A673 (cell line): Measurements from ENCODE around the gene GPLD1. TPM values are rescaled to one million over a fixed set of nuclear protein-coding genes. Genes with fewer than 3 reads are reported as not detected.

Experiments
- BruUV-seq: library from RNA; stranded (reverse); fragments of 400-500 nt; replicated peaks from 2 replicates; lab custom pipeline; 2021; lab: Mats Ljungman, UMichigan
- CTCF ChIA-PET: fragments of 300-600 bp; sonication (Branson Sonifier 250); formaldehyde crosslinking; loops from one replicate; lab custom pipeline; 2022; ENCODE audit warnings: antibody characterized with exemption; lab: Charles Lee
- POLR2A ChIA-PET: fragments of 300-600 bp; sonication (Branson Sonifier 250); formaldehyde crosslinking; loops from one replicate; lab custom pipeline; 2022; ENCODE audit warnings: antibody characterized with exemption; ENCODE audit not compliant: low non-redundant PET; lab: Charles Lee
- DNase-seq: peaks from one replicate; pipeline ENCODE4 v3.0.0-alpha.2; 2015; ENCODE audit warnings: low spot score
- H3K27ac ChIP-seq: fragments of 200-600 bp; sonication (generic); 2 replicates; pipeline ENCODE4 v1.5.1; 2016; ENCODE audit warnings: mixed run types, low read depth, mild to moderate bottlenecking, mixed read lengths, antibody characterized with exemption, low read length; ENCODE audit not compliant: poor library complexity, severe bottlenecking
- H3K27me3 ChIP-seq: fragments of 200-600 bp; sonication (generic); replicated peaks from 2 replicates; pipeline ENCODE4 v1.6.1; 2017; ENCODE audit warnings: mixed run types, low read depth, mild to moderate bottlenecking, mixed read lengths, antibody characterized with exemption, low read length; ENCODE audit not compliant: insufficient read depth, poor library complexity
- H3K36me3 ChIP-seq: fragments of 200-600 bp; sonication (generic); 2 replicates; pipeline ENCODE4 v1.6.1; 2016; ENCODE audit warnings: mixed run types, mild to moderate bottlenecking, mixed read lengths, antibody characterized with exemption, low read length; ENCODE audit not compliant: insufficient read depth, poor library complexity, severe bottlenecking
- H3K4me1 ChIP-seq: fragments of 200-600 bp; sonication (generic); 2 replicates; pipeline ENCODE4 v1.6.1; 2017; ENCODE audit warnings: mixed run types, mild to moderate bottlenecking, mixed read lengths, antibody characterized with exemption, low read length; ENCODE audit not compliant: insufficient read depth, poor library complexity, severe bottlenecking
- H3K4me3 ChIP-seq: fragments of 200-600 bp; sonication (generic); 2 replicates; pipeline ENCODE4 v1.5.1; 2016; ENCODE audit warnings: low read depth, mixed run types, mild to moderate bottlenecking, mixed read lengths, low read length; ENCODE audit not compliant: poor library complexity, severe bottlenecking
- H3K9me3 ChIP-seq: fragments of 200-600 bp; sonication (generic); 2 replicates; pipeline ENCODE4 v1.6.1; 2016; ENCODE audit warnings: mixed run types, low read depth, mild to moderate bottlenecking, mixed read lengths, antibody characterized with exemption, low read length; ENCODE audit not compliant: poor library complexity, severe bottlenecking
- EZH2 ChIP-seq: fragments of 200-600 bp; sonication (generic); IDR thresholded peaks from 2 replicates; pipeline ENCODE4 v1.6.1; 2017; ENCODE audit warnings: borderline replicate concordance, low read depth, mild to moderate bottlenecking, mixed read lengths, antibody characterized with exemption, low read length; ENCODE audit not compliant: poor library complexity, severe bottlenecking
- intact Hi-C: fragments of 100-400 bp; cut with micrococcal nuclease; formaldehyde crosslinking; loops from one replicate; pipeline ENCODE4 v1.10.0; 2022; ENCODE audit not compliant: unreplicated experiment
- total RNA-seq: library from RNA; stranded (reverse); gene quantifications from 2 replicates; pipeline ENCODE4 v1.2.3, GENCODE V29; 2021
- TF ChIP-seq, protein P1 (sequence below): fragments of 300-800, 200-600 bp; sonication (generic); conservative IDR thresholded peaks from 2 replicates; pipeline ENCODE4 v1.5.1; 2017; ENCODE audit warnings: low read depth, mild to moderate bottlenecking, antibody characterized with exemption, low read length, moderate library complexity, mixed read lengths

The GPLD1 gene
- total RNA-seq, 1 experiment from 2014 or later: 1.1 TPM

DNA sequence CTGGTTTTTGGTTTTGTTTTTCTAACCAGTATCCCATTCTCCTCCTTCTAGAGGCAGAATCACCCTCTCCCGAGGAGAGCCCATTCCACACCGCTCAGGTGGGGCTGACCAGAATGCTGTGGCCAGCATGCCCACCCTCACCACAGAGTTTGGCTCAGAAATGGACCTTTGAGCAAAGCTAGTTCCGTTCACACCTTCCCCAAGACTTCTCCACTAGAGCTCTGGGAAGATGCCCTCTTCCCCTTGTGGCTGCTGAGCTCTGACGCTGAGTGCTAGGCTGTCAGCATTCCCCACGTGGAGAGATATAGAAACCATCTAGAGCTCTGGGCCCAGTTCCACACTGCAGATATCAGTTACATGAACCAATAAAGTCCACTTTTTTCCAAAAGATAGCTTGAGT lies 7.9 kb downstream of the GPLD1 start:
- H3K27ac ChIP-seq: no peak overlapping the region
- DNase-seq: no peak
- BruUV-seq: no TSS peak
- CTCF ChIA-PET: no interaction called here
- no peaks in the 10 kb centered on the region for H3K27me3 ChIP-seq
- TF ChIP-seq, protein P1, sequence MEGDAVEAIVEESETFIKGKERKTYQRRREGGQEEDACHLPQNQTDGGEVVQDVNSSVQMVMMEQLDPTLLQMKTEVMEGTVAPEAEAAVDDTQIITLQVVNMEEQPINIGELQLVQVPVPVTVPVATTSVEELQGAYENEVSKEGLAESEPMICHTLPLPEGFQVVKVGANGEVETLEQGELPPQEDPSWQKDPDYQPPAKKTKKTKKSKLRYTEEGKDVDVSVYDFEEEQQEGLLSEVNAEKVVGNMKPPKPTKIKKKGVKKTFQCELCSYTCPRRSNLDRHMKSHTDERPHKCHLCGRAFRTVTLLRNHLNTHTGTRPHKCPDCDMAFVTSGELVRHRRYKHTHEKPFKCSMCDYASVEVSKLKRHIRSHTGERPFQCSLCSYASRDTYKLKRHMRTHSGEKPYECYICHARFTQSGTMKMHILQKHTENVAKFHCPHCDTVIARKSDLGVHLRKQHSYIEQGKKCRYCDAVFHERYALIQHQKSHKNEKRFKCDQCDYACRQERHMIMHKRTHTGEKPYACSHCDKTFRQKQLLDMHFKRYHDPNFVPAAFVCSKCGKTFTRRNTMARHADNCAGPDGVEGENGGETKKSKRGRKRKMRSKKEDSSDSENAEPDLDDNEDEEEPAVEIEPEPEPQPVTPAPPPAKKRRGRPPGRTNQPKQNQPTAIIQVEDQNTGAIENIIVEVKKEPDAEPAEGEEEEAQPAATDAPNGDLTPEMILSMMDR: no peak
- no peak for TF ChIP-seq EZH2
- H3K36me3 ChIP-seq: no peaks in the 10 kb centered on the region
- intact Hi-C loops: no loop called here
- no peaks in the 10 kb centered on the region for H3K9me3 ChIP-seq
- no peaks in the 10 kb centered on the region for H3K4me1 ChIP-seq
- POLR2A ChIA-PET: interaction anchor here (0.7 kb wide), 1 partner anchor 656 kb away, joined by 15 read pairs; no protein-coding TSS in a partner anchor
- H3K4me3 ChIP-seq: no peak overlapping the region

DNA sequence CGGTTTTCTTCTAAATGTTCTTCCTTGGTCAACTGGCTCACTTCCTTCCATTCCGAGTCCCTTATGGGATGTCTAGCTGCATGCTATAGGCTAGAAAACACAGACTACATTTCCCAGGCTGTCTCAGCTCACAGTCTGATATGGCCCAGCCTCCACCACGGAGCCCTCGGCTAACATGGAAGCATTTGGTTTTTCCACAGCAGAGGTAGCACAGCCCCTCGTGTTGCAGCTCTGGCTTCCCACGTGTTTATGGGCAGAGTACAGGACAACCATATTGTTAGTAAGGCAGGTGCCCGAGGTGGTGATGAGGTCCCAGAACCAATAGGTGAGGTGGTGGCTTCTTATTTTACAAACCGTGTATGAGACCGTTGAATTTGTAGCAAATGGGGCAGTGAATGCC lies 8.7 kb downstream of the GPLD1 start:
- H3K4me3 ChIP-seq: no peak overlapping the region
- TF ChIP-seq EZH2: no peak
- TF ChIP-seq, protein P1: no peak
- ChIA-PET POLR2A (no interaction called here), CTCF (interaction anchor here (0.6 kb wide), 1 partner anchor 11 kb away, joined by 9 read pairs; no protein-coding TSS in a partner anchor)
- H3K27me3 ChIP-seq: no peaks in the 10 kb centered on the region
- DNase-seq: no peak
- no peak overlapping the region for H3K27ac ChIP-seq
- intact Hi-C loops: no loop called here
- H3K9me3 ChIP-seq: no peaks in the 10 kb centered on the region
- no peaks in the 10 kb centered on the region for H3K4me1 ChIP-seq
- BruUV-seq: no TSS peak
- H3K36me3 ChIP-seq: no peaks in the 10 kb centered on the region

DNA sequence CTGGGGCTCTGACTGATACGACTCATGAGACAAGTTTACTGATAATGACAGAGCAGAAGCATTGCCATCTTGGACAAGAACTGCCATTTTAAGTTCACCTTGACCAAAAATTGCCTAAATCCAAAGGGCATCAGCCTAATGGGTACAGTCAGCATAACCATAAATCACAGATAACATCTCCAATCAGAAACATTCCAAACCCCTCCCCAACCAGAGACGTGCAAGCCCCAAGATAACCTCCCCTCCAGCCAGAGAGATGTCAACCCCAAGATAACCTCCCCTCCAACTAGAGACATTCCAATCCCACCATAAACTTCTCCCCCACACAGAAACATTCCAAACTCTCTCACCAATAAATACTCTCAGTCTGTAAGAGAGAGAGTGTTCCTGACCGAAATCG lies 10.5 kb downstream of the GPLD1 start:
- H3K36me3 ChIP-seq: no peaks in the 10 kb centered on the region
- ChIA-PET CTCF (no interaction called here), POLR2A (no interaction called here)
- BruUV-seq: no TSS peak
- TF ChIP-seq EZH2: no peak
- TF ChIP-seq, protein P1: no peak
- no peak overlapping the region for H3K27ac ChIP-seq
- no peaks in the 10 kb centered on the region for H3K27me3 ChIP-seq
- H3K4me3 ChIP-seq: no peak overlapping the region
- no peaks in the 10 kb centered on the region for H3K9me3 ChIP-seq
- no peak for DNase-seq
- intact Hi-C loops: no loop called here
- no peaks in the 10 kb centered on the region for H3K4me1 ChIP-seq
